Measurements from ENCODE around the gene ARHGAP24. TPM values are rescaled to one million over a fixed set of nuclear protein-coding genes. Genes with fewer than 3 reads are reported as not detected.

The ARHGAP24 gene
- total RNA-seq, 1 experiment from 2014 or later = 2.1 TPM

DNA sequence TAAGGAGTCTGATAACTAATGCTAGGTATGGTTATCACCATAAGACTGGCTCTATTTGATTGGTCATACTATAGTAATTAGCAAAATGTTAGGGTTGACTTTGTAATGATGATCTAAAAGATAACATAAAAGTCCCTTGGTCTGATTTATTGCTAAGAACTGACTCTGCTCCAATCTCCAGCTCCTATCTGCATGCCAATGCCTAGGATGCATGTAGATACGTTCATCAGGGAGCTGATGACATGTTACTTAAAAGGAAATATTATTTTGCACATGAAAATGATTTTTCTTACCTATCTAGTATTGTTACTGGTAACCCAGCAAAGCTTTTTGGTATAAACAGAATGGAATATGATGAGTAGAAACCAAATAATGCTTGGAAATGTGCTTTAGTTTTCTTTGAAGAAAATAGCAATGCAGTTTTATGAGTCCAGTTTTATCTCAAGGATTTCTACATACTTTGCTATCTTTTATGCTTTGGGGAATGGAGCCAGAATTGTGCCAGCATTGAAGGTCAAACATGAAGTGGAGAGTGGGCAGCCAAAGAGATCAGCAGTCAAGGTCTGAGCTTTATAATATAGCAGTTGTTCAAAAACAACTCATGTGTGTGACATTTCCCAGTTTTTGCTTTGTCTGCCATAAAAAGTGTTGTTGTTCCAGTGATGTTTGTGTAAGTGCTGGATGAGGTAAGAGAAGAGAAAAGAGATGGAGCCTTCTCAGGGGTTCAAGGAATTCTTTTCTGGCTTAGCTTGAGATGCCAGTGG is 121.0 kb downstream of the ARHGAP24 start (continued):
- TF ChIP-seq ATF1 (CRISPR knock-in tag; IDR thresholded peaks at IDR 0.05) (no peak), ZBTB21 (CRISPR knock-in tag; IDR thresholded peaks at IDR 0.05; ENCODE audit: borderline replicate concordance) (no peak), ZNF416 (CRISPR knock-in tag; IDR thresholded peaks at IDR 0.05) (no peak), FOXJ3 (CRISPR knock-in tag; IDR thresholded peaks at IDR 0.05; ENCODE audit: borderline replicate concordance) (no peak)

- CTCF ChIA-PET = no interaction called here
- ATAC-seq = peak; percentile 57; the same call in 1 of the 2 replicates
- no peaks in the 10 kb centered on the region for H3K4me1 Mint-ChIP-seq
- H3K36me3 Mint-ChIP-seq = no peaks in the 10 kb centered on the region
- POLR2A ChIA-PET = no interaction called here
- H3K9me3 Mint-ChIP-seq = no peaks in the 10 kb centered on the region
- no peak overlapping the region for H3K27ac Mint-ChIP-seq
- no peak overlapping the region for H3K4me3 Mint-ChIP-seq
- TF ChIP-seq PRRX2 (CRISPR knock-in tag; IDR thresholded peaks at IDR 0.05) (no peak), HMGA2 (CRISPR knock-in tag; IDR thresholded peaks at IDR 0.05) (0 out of 2 replicates have a peak, but pooled peaks have one; percentile 67)
- no peaks in the 10 kb centered on the region for H3K27me3 Mint-ChIP-seq (ENCODE audit: low read depth)
- no peak for DNase-seq (ENCODE audit: low spot score)
Observed at GRCh38 chr4:85598936-85599335, 124.0 kb downstream of the ARHGAP24 start.

GRCh38 chr4:85600501-85600900 is 125.6 kb downstream of the ARHGAP24 start:
- Mint-ChIP-seq H3K27me3 (ENCODE audit: low read depth) (no peaks in the 10 kb centered on the region), H3K27ac (no peak overlapping the region), H3K36me3 (no peaks in the 10 kb centered on the region), H3K4me3 (no peak overlapping the region), H3K4me1 (no peaks in the 10 kb centered on the region), H3K9me3 (no peaks in the 10 kb centered on the region)
- ChIA-PET CTCF (no interaction called here), POLR2A (no interaction called here)
- DNase-seq (ENCODE audit: low spot score) = no peak
- no peak for TF ChIP-seq ZBTB21 (CRISPR knock-in tag; IDR thresholded peaks at IDR 0.05; ENCODE audit: borderline replicate concordance)
- no peak for TF ChIP-seq ELF4 (CRISPR knock-in tag; IDR thresholded peaks at IDR 0.05; ENCODE audit: low read depth)
- no peak for TF ChIP-seq ZMAT4 (CRISPR knock-in tag; IDR thresholded peaks at IDR 0.05)
- no peak for TF ChIP-seq TEAD4 (CRISPR knock-in tag; IDR thresholded peaks at IDR 0.05)
- TF ChIP-seq FOXJ3 (CRISPR knock-in tag; IDR thresholded peaks at IDR 0.05; ENCODE audit: borderline replicate concordance) = no peak
- TF ChIP-seq, protein P1, sequence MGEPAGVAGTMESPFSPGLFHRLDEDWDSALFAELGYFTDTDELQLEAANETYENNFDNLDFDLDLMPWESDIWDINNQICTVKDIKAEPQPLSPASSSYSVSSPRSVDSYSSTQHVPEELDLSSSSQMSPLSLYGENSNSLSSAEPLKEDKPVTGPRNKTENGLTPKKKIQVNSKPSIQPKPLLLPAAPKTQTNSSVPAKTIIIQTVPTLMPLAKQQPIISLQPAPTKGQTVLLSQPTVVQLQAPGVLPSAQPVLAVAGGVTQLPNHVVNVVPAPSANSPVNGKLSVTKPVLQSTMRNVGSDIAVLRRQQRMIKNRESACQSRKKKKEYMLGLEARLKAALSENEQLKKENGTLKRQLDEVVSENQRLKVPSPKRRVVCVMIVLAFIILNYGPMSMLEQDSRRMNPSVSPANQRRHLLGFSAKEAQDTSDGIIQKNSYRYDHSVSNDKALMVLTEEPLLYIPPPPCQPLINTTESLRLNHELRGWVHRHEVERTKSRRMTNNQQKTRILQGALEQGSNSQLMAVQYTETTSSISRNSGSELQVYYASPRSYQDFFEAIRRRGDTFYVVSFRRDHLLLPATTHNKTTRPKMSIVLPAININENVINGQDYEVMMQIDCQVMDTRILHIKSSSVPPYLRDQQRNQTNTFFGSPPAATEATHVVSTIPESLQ (CRISPR knock-in tag; IDR thresholded peaks at IDR 0.05) = no peak
- no peak for TF ChIP-seq ZNF512 (CRISPR knock-in tag; IDR thresholded peaks at IDR 0.05; ENCODE audit: borderline replicate concordance)
- no peak for TF ChIP-seq FOXP1 (CRISPR knock-in tag; IDR thresholded peaks at IDR 0.05; ENCODE audit: borderline replicate concordance)
- TF ChIP-seq, protein P2, sequence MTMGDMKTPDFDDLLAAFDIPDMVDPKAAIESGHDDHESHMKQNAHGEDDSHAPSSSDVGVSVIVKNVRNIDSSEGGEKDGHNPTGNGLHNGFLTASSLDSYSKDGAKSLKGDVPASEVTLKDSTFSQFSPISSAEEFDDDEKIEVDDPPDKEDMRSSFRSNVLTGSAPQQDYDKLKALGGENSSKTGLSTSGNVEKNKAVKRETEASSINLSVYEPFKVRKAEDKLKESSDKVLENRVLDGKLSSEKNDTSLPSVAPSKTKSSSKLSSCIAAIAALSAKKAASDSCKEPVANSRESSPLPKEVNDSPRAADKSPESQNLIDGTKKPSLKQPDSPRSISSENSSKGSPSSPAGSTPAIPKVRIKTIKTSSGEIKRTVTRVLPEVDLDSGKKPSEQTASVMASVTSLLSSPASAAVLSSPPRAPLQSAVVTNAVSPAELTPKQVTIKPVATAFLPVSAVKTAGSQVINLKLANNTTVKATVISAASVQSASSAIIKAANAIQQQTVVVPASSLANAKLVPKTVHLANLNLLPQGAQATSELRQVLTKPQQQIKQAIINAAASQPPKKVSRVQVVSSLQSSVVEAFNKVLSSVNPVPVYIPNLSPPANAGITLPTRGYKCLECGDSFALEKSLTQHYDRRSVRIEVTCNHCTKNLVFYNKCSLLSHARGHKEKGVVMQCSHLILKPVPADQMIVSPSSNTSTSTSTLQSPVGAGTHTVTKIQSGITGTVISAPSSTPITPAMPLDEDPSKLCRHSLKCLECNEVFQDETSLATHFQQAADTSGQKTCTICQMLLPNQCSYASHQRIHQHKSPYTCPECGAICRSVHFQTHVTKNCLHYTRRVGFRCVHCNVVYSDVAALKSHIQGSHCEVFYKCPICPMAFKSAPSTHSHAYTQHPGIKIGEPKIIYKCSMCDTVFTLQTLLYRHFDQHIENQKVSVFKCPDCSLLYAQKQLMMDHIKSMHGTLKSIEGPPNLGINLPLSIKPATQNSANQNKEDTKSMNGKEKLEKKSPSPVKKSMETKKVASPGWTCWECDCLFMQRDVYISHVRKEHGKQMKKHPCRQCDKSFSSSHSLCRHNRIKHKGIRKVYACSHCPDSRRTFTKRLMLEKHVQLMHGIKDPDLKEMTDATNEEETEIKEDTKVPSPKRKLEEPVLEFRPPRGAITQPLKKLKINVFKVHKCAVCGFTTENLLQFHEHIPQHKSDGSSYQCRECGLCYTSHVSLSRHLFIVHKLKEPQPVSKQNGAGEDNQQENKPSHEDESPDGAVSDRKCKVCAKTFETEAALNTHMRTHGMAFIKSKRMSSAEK (CRISPR knock-in tag; IDR thresholded peaks at IDR 0.05; ENCODE audit: borderline replicate concordance) = no peak
- no peak for TF ChIP-seq IRF2 (CRISPR knock-in tag; IDR thresholded peaks at IDR 0.05; ENCODE audit: borderline replicate concordance, low read depth)
- TF ChIP-seq NFATC4 (CRISPR knock-in tag; IDR thresholded peaks at IDR 0.05) = no peak
- no peak for TF ChIP-seq ZNF232 (CRISPR knock-in tag; IDR thresholded peaks at IDR 0.05)
- no peak for ATAC-seq
